T-cell (primary cell): ENCODE data around the gene TM2D1. TPM values are rescaled to one million over a fixed set of nuclear protein-coding genes. Genes with fewer than 3 reads are reported as not detected.

Experiments used
- ATAC-seq, 4 experiments: fragments of 200-7000 bp in 3 of 4; fragments of 150-1000 bp in 1 of 4; cut with Tn5 transposase; replicated peaks in 1 of 4; 1 replicate in 3 of 4; 2 replicates in 1 of 4; pipeline ENCODE4 v1.10.0; 2021; ENCODE audit warnings: moderate library complexity in 3 of 4, mild to moderate bottlenecking in 2 of 4, moderate number of reproducible peaks in 1 of 4
- CTCF ChIA-PET, 2 donors: fragments of 300-600 bp; sonication (Branson Sonifier 250); formaldehyde crosslinking; loops; one replicate each; lab custom pipeline; 2022; ENCODE audit warnings: antibody characterized with exemption in 2 of 2; lab: Charles Lee
- POLR2A ChIA-PET, 2 donors: fragments of 300-600 bp; sonication (Branson Sonifier 250); formaldehyde crosslinking; loops; one replicate each; lab custom pipeline; 2022; ENCODE audit warnings: antibody characterized with exemption in 2 of 2; lab: Charles Lee
- DNase-seq, 35 experiments: peaks; one replicate each; pipeline versions ENCODE4 v3.0.0 to v3.0.0-alpha.2; 2013 to 2023
- H3K27ac ChIP-seq: one replicate; pipeline ENCODE4 v1.5.1; 2013; ENCODE audit warnings: low read length
- H3K27me3 ChIP-seq, 2 experiments: replicated peaks in 1 of 2; 1 replicate in 1 of 2; 2 replicates in 1 of 2; pipeline versions ENCODE4 v1.6.1 to v1.7.0; 2013; ENCODE audit warnings: low read length in 1 of 2, mixed read lengths in 1 of 2; ENCODE audit not compliant: control insufficient read depth in 2 of 2, insufficient read depth in 2 of 2; ENCODE audit errors: extremely low read depth in 1 of 2
- H3K36me3 ChIP-seq, 2 donors: 1 replicate in 1 of 2; 2 replicates in 1 of 2; pipeline versions ENCODE4 v1.6.1 to v1.7.0; 2013; ENCODE audit warnings: low read length in 1 of 2; ENCODE audit not compliant: control insufficient read depth in 2 of 2, insufficient read depth in 1 of 2; ENCODE audit errors: extremely low read depth in 1 of 2
- H3K4me1 ChIP-seq, 2 experiments: 1 replicate in 1 of 2; 2 replicates in 1 of 2; pipeline versions ENCODE4 v1.6.1 to v1.7.0; 2013; ENCODE audit warnings: low read length in 2 of 2, mixed read lengths in 1 of 2; ENCODE audit not compliant: insufficient read depth in 2 of 2, control insufficient read depth in 1 of 2; ENCODE audit errors: extremely low read depth in 1 of 2
- H3K4me3 ChIP-seq, 2 donors: 1 replicate in 1 of 2; 2 replicates in 1 of 2; pipeline versions ENCODE4 v1.5.1 to v1.7.0; 2013; ENCODE audit warnings: mild to moderate bottlenecking in 2 of 2, low read length in 1 of 2, moderate library complexity in 1 of 2; ENCODE audit not compliant: control insufficient read depth in 1 of 2; ENCODE audit errors: extremely low read depth in 1 of 2
- H3K9me3 ChIP-seq: 2 replicates; pipeline ENCODE4 v1.7.0; 2013
- H3K27ac Mint-ChIP-seq, 2 donors: one replicate each; pipeline ENCODE4 v1.8.0; 2020 to 2021; ENCODE audit warnings: mild to moderate bottlenecking in 2 of 2, mixed read lengths in 2 of 2
- H3K27me3 Mint-ChIP-seq, 2 donors: one replicate each; pipeline ENCODE4 v1.8.0; 2021 to 2022; ENCODE audit warnings: mixed read lengths in 2 of 2
- H3K36me3 Mint-ChIP-seq: one replicate; pipeline ENCODE4 v1.8.0; 2021; ENCODE audit warnings: mixed read lengths
- H3K4me1 Mint-ChIP-seq, 3 donors: one replicate each; pipeline ENCODE4 v1.8.0; 2020 to 2022; ENCODE audit warnings: mixed read lengths in 3 of 3, mild to moderate bottlenecking in 1 of 3
- H3K4me3 Mint-ChIP-seq, 3 donors: one replicate each; pipeline ENCODE4 v1.8.0; 2020 to 2022; ENCODE audit warnings: mild to moderate bottlenecking in 3 of 3, mixed read lengths in 3 of 3, moderate library complexity in 3 of 3
- H3K9me3 Mint-ChIP-seq, 3 donors: one replicate each; pipeline ENCODE4 v1.8.0; 2020 to 2022; ENCODE audit warnings: mixed read lengths in 3 of 3
- WGBS: methylation state at CpG from one replicate; pipeline ENCODE4 v1.1.5; 2013; ENCODE audit warnings: missing lambda C conversion rate; ENCODE audit not compliant: insufficient coverage; 5-methylcytosine and 5-hydroxymethylcytosine counted together
- total RNA-seq, 35 experiments: library from RNA in 6 of 35; stranded (reverse) in 6 of 35; fragments of 120-200 nt in 1 of 35; gene quantifications; one replicate each; pipeline versions ENCODE4 v1.2.1 to v1.2.4 and lab custom pipeline; 2013 to 2026

Gene TM2D1
- total RNA-seq, 5 donors from 2014 or later (not counting 1 experiment from before 2014, with no cell fraction given) = 21.1 to 41.7 (median 38.5) TPM

GRCh38 chr1:61752921-61753389 is 28.0 kb upstream of the TM2D1 start:
- no peak overlapping the region for H3K27ac Mint-ChIP-seq
- no peaks in the 10 kb centered on the region for H3K36me3 ChIP-seq
- H3K27me3 Mint-ChIP-seq = no peaks in the 10 kb centered on the region
- H3K4me3 Mint-ChIP-seq = no peak overlapping the region
- H3K27ac ChIP-seq = no peak overlapping the region
- ChIA-PET POLR2A (interaction anchor here in 1 of 2 donors (0.6 kb wide), 1 partner anchor 30 kb away, joined by 9 read pairs; no protein-coding TSS in a partner anchor), CTCF (no interaction called here)
- H3K9me3 ChIP-seq = no peaks in the 10 kb centered on the region
- H3K27me3 ChIP-seq = no peaks in the 10 kb centered on the region
- WGBS = no CpG with 5 or more reads among the region's 1 CpG
- ATAC-seq = no peak
- DNase-seq = no peak
- H3K36me3 Mint-ChIP-seq = peaks cover 8% of the 10 kb centered on the region
- H3K4me3 ChIP-seq = no peak overlapping the region
- H3K4me1 ChIP-seq = no peaks in the 10 kb centered on the region
- H3K9me3 Mint-ChIP-seq = no peaks in the 10 kb centered on the region
- peaks cover 9 to 17% (median 15%) of the 10 kb centered on the region in 3 donors for H3K4me1 Mint-ChIP-seq

- no peaks in the 10 kb centered on the region for H3K27me3 ChIP-seq
- no peak for DNase-seq
- peaks cover 8% of the 10 kb centered on the region for H3K36me3 Mint-ChIP-seq
- H3K27me3 Mint-ChIP-seq = no peaks in the 10 kb centered on the region
- no peaks in the 10 kb centered on the region for H3K36me3 ChIP-seq
- no peaks in the 10 kb centered on the region for H3K4me1 ChIP-seq
- ATAC-seq = no peak
- no CpG with 5 or more reads among the region's 2 CpGs for WGBS
- H3K9me3 Mint-ChIP-seq = no peaks in the 10 kb centered on the region
- H3K9me3 ChIP-seq = no peaks in the 10 kb centered on the region
- H3K27ac Mint-ChIP-seq = peak overlapping the region in 1 of 2 donors; percentile 27
- POLR2A ChIA-PET = interaction anchor here (0.6 to 0.7 kb wide), 2 partner anchors 138 to 179 kb away, joined by 5 to 8 read pairs; no protein-coding TSS in a partner anchor
- CTCF ChIA-PET = interaction anchor here (0.5 to 0.6 kb wide), 3 partner anchors 9 to 98 kb away, joined by 3 to 9 read pairs (median 6); no protein-coding TSS in a partner anchor
- H3K4me3 Mint-ChIP-seq = no peak overlapping the region
- peaks cover 14 to 23% (median 15%) of the 10 kb centered on the region in 3 donors for H3K4me1 Mint-ChIP-seq
- no peak overlapping the region for H3K27ac ChIP-seq
- no peak overlapping the region for H3K4me3 ChIP-seq
Measured at GRCh38 chr1:61749574-61749973, 24.6 kb upstream of the TM2D1 start.

GRCh38 chr1:61748566-61748965 is 23.6 kb upstream of the TM2D1 start:
- Mint-ChIP-seq H3K4me1 (peaks cover 17 to 25% (median 20%) of the 10 kb centered on the region in 3 donors), H3K27ac (no peak overlapping the region), H3K27me3 (no peaks in the 10 kb centered on the region), H3K36me3 (peaks cover 4% of the 10 kb centered on the region), H3K9me3 (no peaks in the 10 kb centered on the region), H3K4me3 (no peak overlapping the region)
- WGBS = 100% methylated on average over 4 of the region's 4 CpGs
- no peak for DNase-seq
- no peak overlapping the region for H3K27ac ChIP-seq
- ChIA-PET CTCF (no interaction called here), POLR2A (interaction anchor here in 1 of 2 donors (0.6 kb wide), 2 partner anchors 11 to 16 kb away, joined by 4 to 5 read pairs; no protein-coding TSS in a partner anchor)
- H3K27me3 ChIP-seq = no peaks in the 10 kb centered on the region
- peaks cover 0 to 2% of the 10 kb centered on the region in 2 experiments for H3K4me1 ChIP-seq
- no peak overlapping the region for H3K4me3 ChIP-seq
- ATAC-seq = no peak
- H3K9me3 ChIP-seq = no peaks in the 10 kb centered on the region
- no peaks in the 10 kb centered on the region for H3K36me3 ChIP-seq

GRCh38 chr1:61746813-61747212 is 21.9 kb upstream of the TM2D1 start:
- Histone ChIP-seq H3K36me3 (no peaks in the 10 kb centered on the region), H3K4me3 (no peak overlapping the region), H3K9me3 (no peaks in the 10 kb centered on the region), H3K27me3 (no peaks in the 10 kb centered on the region), H3K27ac (no peak overlapping the region), H3K4me1 (peaks cover 2 to 12% of the 10 kb centered on the region in 2 experiments)
- peaks cover 4% of the 10 kb centered on the region for H3K36me3 Mint-ChIP-seq
- H3K27me3 Mint-ChIP-seq = no peaks in the 10 kb centered on the region
- H3K27ac Mint-ChIP-seq = peak overlapping the region; percentile 6 to 37
- WGBS = 29% methylated on average over 1 of the region's 1 CpG
- no peaks in the 10 kb centered on the region for H3K9me3 Mint-ChIP-seq
- H3K4me1 Mint-ChIP-seq = peaks cover 25 to 33% (median 28%) of the 10 kb centered on the region in 3 donors
- no peak for ATAC-seq
- CTCF ChIA-PET = no interaction called here
- no peak overlapping the region for H3K4me3 Mint-ChIP-seq
- DNase-seq = no peak
- POLR2A ChIA-PET = no interaction called here

- 100% methylated on average over 4 of the region's 6 CpGs for WGBS
- ChIA-PET POLR2A (interaction anchor here in 1 of 2 donors (0.5 kb wide), 1 partner anchor 677 kb away, joined by 4 read pairs; no protein-coding TSS in a partner anchor), CTCF (no interaction called here)
- ATAC-seq = no peak
- Mint-ChIP-seq H3K4me1 (peaks cover 32 to 40% (median 40%) of the 10 kb centered on the region in 3 donors), H3K27me3 (no peaks in the 10 kb centered on the region), H3K36me3 (peaks cover 4% of the 10 kb centered on the region), H3K4me3 (peak overlapping the region; percentile 72 to 84 (median 75)), H3K9me3 (no peaks in the 10 kb centered on the region), H3K27ac (peak overlapping the region; percentile 62 to 80)
- Histone ChIP-seq H3K27ac (no peak overlapping the region), H3K4me1 (peaks cover 6 to 20% of the 10 kb centered on the region in 2 experiments), H3K9me3 (no peaks in the 10 kb centered on the region), H3K4me3 (no peak overlapping the region), H3K27me3 (no peaks in the 10 kb centered on the region), H3K36me3 (no peaks in the 10 kb centered on the region)
- DNase-seq = peak in 1 of 35 experiments; percentile 4
Measured at GRCh38 chr1:61743716-61744580, 19.0 kb upstream of the TM2D1 start.

- Histone ChIP-seq H3K36me3 (no peaks in the 10 kb centered on the region), H3K9me3 (no peaks in the 10 kb centered on the region), H3K4me3 (no peak overlapping the region), H3K27ac (peak overlapping the region; percentile 57), H3K27me3 (no peaks in the 10 kb centered on the region), H3K4me1 (peaks cover 6 to 20% of the 10 kb centered on the region in 2 experiments)
- Mint-ChIP-seq H3K36me3 (peaks cover 4% of the 10 kb centered on the region), H3K4me1 (peaks cover 32 to 38% (median 37%) of the 10 kb centered on the region in 3 donors), H3K27me3 (no peaks in the 10 kb centered on the region), H3K27ac (peak overlapping the region; percentile 62 to 76), H3K9me3 (no peaks in the 10 kb centered on the region), H3K4me3 (peak overlapping the region; percentile 72 to 84 (median 75))
- POLR2A ChIA-PET = no interaction called here
- DNase-seq (peak in 1 of 35 experiments; percentile 14), ATAC-seq (no peak)
- 94% methylated on average over 3 of the region's 5 CpGs for WGBS
- CTCF ChIA-PET = no interaction called here
Measured at GRCh38 chr1:61743431-61743705, 18.4 kb upstream of the TM2D1 start.
